Spleen (tissue), 11 donors: ENCODE measurements around the gene MUCL3. TPM values are rescaled to one million over a fixed set of nuclear protein-coding genes. Genes with fewer than 3 reads are reported as not detected.

Source experiments
- DNase-seq: peaks from one replicate; pipeline ENCODE4 v3.0.0-alpha.2; 2020
- H3K27ac ChIP-seq, 8 donors: fragments of 200-600 bp; sonication (generic) in 7 of 8; 1 replicate in 4 of 8; 2 replicates in 4 of 8; pipeline versions ENCODE4 v1.5.0 to v1.8.0; 2016 to 2021; ENCODE audit warnings: inconsistent platforms in 4 of 8, mild to moderate bottlenecking in 4 of 8, moderate library complexity in 1 of 8
- H3K27me3 ChIP-seq, 7 donors: fragments of 200-600 bp; sonication (generic) in 6 of 7; replicated peaks in 1 of 7; 1 replicate in 4 of 7; 2 replicates in 3 of 7; pipeline versions ENCODE4 v1.5.0 to v1.8.0; 2016 to 2021; ENCODE audit warnings: inconsistent platforms in 3 of 7, mild to moderate bottlenecking in 1 of 7
- H3K36me3 ChIP-seq, 6 donors: fragments of 200-600 bp; sonication (generic) in 5 of 6; 1 replicate in 4 of 6; 2 replicates in 2 of 6; pipeline versions ENCODE4 v1.5.0 to v1.8.0; 2016 to 2021; ENCODE audit warnings: inconsistent platforms in 2 of 6
- H3K4me1 ChIP-seq, 6 donors: fragments of 200-600 bp; sonication (generic) in 5 of 6; 1 replicate in 3 of 6; 2 replicates in 3 of 6; pipeline versions ENCODE4 v1.5.0 to v1.8.0; 2016 to 2021; ENCODE audit warnings: inconsistent platforms in 3 of 6
- H3K4me3 ChIP-seq, 8 donors: fragments of 200-600 bp; sonication (generic) in 7 of 8; 1 replicate in 4 of 8; 2 replicates in 4 of 8; pipeline versions ENCODE4 v1.5.0 to v1.8.0; 2016 to 2021; ENCODE audit warnings: inconsistent platforms in 4 of 8, mild to moderate bottlenecking in 4 of 8, moderate library complexity in 2 of 8
- H3K9me3 ChIP-seq, 8 donors: fragments of 200-600 bp; sonication (generic) in 7 of 8; 1 replicate in 4 of 8; 2 replicates in 4 of 8; pipeline versions ENCODE4 v1.5.0 to v1.8.0; 2016 to 2021; ENCODE audit warnings: inconsistent platforms in 4 of 8
- POLR2A ChIP-seq, 3 donors: fragments of 450-650 bp; IDR thresholded peaks; one replicate each; pipeline ENCODE4 v1.5.1; 2017; ENCODE audit warnings: antibody characterized with exemption in 3 of 3, mild to moderate bottlenecking in 1 of 3
- POLR2AphosphoS5 ChIP-seq, 3 donors: sonication (generic); formaldehyde crosslinking; IDR thresholded peaks; one replicate each; pipeline ENCODE4 v1.5.1; 2017; ENCODE audit warnings: antibody characterized with exemption in 3 of 3
- WGBS, 5 donors: extraction: QIAGEN DNeasy Blood & Tissue Kit in 3 of 5; methylation state at CpG; one replicate each; pipeline versions ENCODE4 v1.1.5 to v1.1.7; 2013 to 2018; 5-methylcytosine and 5-hydroxymethylcytosine counted together
- intact Hi-C: fragments of 100-400 bp; cut with DNase I; formaldehyde crosslinking; loops from one replicate; pipeline ENCODE4 v1.15.0; 2023; ENCODE audit warnings: low total_unique reads
- polyA plus RNA-seq, 3 donors: library from polyadenylated mRNA; stranded (reverse); fragments of 200-250 nt; gene quantifications; one replicate each; pipeline ENCODE4 v1.2.1, GENCODE V29; 2013
- total RNA-seq, 7 donors: library from RNA; depleted of rRNA in 3 of 7; stranded (reverse); fragments of >200 nt in 3 of 7; fragmentation: NEBNext Ultra II Directional in 4 of 7; extraction: Animal tissue kit (Norgen Biotek cat#: 25700) in 4 of 7; gene quantifications; one replicate each; pipeline versions ENCODE4 v1.1.0 to v1.2.1, GENCODE V29; 2016 to 2021
- TF ChIP-seq, protein P1 (sequence below), 11 experiments: fragments of 200-600 bp in 7 of 11; fragments of 450-650 bp in 4 of 11; sonication (generic) in 4 of 11; IDR thresholded peaks in 8 of 11; conservative IDR thresholded peaks in 3 of 11; 1 replicate in 7 of 11; 2 replicates in 4 of 11; pipeline versions ENCODE4 v1.4.0 to v1.8.0; 2016 to 2021; ENCODE audit warnings: antibody characterized with exemption in 11 of 11, inconsistent platforms in 4 of 11, mild to moderate bottlenecking in 1 of 11
- donor health status: healthy with polysubstance abuse.
- donor health status: DM: no; HTN: no; CAD: no; lungs with moderate emphysema.
- donor health status: DM: no; HTN: no; CAD: no.
- donor health status: Bipolar disorder and iron deficiency.
- donor health status: healthy.
- donor health status: DM: no; HTN: no; CAD: no.
- donor health status: DM: yes; HTN: yes; CAD: no.

MUCL3 gene
- total and polyA plus RNA-seq, 10 donors, result 0.03 TPM; not detected in 9

DNA sequence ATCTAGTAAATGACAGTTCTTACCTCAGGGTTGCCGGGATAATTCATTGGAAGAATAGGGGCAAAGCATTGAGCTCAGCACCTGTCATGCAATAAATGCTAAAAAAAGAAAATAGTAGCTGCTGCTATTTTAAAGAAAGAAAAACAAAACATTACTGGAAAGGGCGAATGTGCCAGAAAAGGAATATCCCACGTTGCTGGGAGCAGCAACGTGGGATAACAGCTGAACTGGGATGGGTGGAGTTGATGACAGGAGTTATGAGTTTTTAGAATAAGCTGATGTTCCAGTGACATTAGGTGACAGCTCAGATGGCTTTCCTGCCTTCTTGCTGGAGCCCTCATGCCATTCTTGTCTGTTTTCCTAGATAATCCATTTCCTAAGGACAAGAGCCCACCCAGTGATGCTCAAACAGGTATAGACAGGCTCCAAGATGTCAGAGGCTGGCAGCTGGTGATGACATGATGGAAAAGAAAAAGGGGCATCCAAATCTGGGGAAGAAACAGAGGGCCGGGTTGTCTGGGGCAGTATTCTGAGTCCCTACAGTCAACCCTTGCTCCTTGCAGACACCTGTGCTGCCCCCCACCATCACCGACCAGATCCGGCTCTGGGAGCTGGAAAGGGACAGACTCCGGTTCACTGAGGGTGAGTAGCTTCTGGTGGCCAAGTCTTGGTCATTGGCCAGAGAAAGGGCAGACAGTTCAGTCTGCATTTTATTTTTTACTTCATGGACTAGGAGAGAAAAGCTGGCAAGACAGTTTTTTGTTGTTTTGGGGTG is 27.8 kb upstream of the MUCL3 start:
- intact Hi-C loops, result no loop called here
- H3K36me3 ChIP-seq, result peaks cover 0 to 56% (median 36%) of the 10 kb centered on the region in 6 donors
- H3K27me3 ChIP-seq, result no peaks in the 10 kb centered on the region
- no peaks in the 10 kb centered on the region for H3K9me3 ChIP-seq
- peak overlapping the region in 6 of 8 donors; percentile 81 to 91 (median 90) for H3K27ac ChIP-seq
- peak overlapping the region in 2 of 8 donors; percentile 76 to 91 for H3K4me3 ChIP-seq
- 82 to 95% (median 95%) methylated on average over 8 of the region's 8 CpGs for WGBS, 5 donors
- peaks cover 24 to 68% (median 40%) of the 10 kb centered on the region in 6 donors for H3K4me1 ChIP-seq
- TF ChIP-seq, protein P1, sequence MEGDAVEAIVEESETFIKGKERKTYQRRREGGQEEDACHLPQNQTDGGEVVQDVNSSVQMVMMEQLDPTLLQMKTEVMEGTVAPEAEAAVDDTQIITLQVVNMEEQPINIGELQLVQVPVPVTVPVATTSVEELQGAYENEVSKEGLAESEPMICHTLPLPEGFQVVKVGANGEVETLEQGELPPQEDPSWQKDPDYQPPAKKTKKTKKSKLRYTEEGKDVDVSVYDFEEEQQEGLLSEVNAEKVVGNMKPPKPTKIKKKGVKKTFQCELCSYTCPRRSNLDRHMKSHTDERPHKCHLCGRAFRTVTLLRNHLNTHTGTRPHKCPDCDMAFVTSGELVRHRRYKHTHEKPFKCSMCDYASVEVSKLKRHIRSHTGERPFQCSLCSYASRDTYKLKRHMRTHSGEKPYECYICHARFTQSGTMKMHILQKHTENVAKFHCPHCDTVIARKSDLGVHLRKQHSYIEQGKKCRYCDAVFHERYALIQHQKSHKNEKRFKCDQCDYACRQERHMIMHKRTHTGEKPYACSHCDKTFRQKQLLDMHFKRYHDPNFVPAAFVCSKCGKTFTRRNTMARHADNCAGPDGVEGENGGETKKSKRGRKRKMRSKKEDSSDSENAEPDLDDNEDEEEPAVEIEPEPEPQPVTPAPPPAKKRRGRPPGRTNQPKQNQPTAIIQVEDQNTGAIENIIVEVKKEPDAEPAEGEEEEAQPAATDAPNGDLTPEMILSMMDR (IDR thresholded peaks at IDR 0.05 in 8 of 11, conservative IDR thresholded peaks at IDR 0.05 in 3 of 11), result no peak
- TF ChIP-seq POLR2A (IDR thresholded peaks at IDR 0.05), result no peak
- no peak for TF ChIP-seq POLR2AphosphoS5 (IDR thresholded peaks at IDR 0.05)
- DNase-seq, result no peak

DNA sequence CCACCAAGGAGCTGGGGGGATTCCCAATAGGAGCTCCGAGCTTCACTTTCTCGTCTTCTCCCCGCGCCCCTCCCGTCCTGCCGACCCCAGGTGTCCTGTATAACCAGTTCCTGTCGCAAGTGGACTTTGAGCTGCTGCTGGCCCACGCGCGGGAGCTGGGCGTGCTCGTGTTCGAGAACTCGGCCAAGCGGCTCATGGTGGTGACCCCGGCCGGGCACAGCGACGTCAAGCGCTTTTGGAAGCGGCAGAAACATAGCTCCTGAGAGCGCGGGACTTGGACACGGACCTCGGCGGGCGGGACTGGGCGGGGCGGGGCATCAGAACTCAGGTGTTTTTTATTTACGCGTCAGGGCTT is 27.1 kb upstream of the MUCL3 start:
- intact Hi-C loops, result no loop called here
- H3K4me3 ChIP-seq, result peak overlapping the region; percentile 48 to 91 (median 76)
- H3K4me1 ChIP-seq, result peaks cover 21 to 62% (median 36%) of the 10 kb centered on the region in 6 donors
- DNase-seq, result no peak
- peak overlapping the region; percentile 67 to 91 (median 88) for H3K27ac ChIP-seq
- no peaks in the 10 kb centered on the region for H3K27me3 ChIP-seq
- peaks cover 0 to 64% (median 44%) of the 10 kb centered on the region in 6 donors for H3K36me3 ChIP-seq
- H3K9me3 ChIP-seq, result no peaks in the 10 kb centered on the region
- TF ChIP-seq POLR2A (IDR thresholded peaks at IDR 0.05) (no peak), POLR2AphosphoS5 (IDR thresholded peaks at IDR 0.05) (no peak)
- TF ChIP-seq, protein P1 (IDR thresholded peaks at IDR 0.05 in 8 of 11, conservative IDR thresholded peaks at IDR 0.05 in 3 of 11), result peak in 1 of 11 experiments; percentile 20
- 13 to 64% (median 15%) methylated on average over 7 to 31 of the region's 31 CpGs for WGBS, 5 donors

DNA sequence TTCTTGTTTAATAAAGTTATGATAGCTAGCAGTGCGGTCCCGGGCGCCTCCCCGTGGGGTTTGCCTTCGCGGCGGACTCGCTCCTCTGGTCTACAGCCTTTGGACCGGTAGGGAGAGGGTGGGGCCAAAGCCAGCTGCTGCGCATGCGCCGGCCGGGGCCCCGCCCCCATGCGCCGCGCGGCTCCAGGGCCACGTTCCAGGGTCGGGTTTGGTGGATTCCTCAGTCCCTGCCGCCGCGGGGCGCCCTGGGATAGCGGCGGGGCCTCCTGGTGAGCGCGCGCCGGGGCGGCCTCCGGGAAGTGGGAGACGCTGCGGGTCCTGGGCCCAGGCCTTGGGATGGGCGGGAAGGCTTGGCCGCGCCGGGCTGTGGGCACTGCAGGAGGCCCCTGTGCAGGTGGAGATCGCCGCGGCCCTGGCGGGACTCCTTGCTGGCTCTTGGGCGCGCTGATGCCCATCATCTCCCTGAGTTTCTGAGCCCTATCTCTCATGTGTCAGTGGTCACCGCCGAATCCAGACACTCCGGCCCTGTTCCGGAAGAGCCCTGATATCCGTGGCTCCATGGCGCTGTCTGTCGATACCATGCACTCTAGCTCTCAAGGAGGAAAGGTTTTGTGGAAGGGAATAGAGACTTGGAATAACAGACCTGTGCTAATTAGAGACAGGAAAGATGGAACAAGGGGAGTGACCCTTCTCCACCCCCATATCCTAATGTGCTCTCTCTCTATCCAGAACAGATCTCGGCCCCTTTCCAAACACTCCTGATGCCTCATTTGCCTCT is 26.5 kb upstream of the MUCL3 start, which contains the start of gene VARS2:
Gene VARS2, plus strand, starts transcription at position 163 of the 778 bp plus-strand sequence. Its CDS starts 599 bp downstream, at position 762.
- Histone ChIP-seq H3K27me3 (no peaks in the 10 kb centered on the region), H3K36me3 (peaks cover 0 to 69% (median 50%) of the 10 kb centered on the region in 6 donors), H3K9me3 (no peaks in the 10 kb centered on the region), H3K4me1 (peaks cover 18 to 56% (median 31%) of the 10 kb centered on the region in 6 donors), H3K4me3 (peak within 1 kb of the TSS; percentile 48 to 91 (median 76)), H3K27ac (peak within 1 kb of the TSS; percentile 67 to 91 (median 88))
- TF ChIP-seq, protein P1 (IDR thresholded peaks at IDR 0.05 in 8 of 11, conservative IDR thresholded peaks at IDR 0.05 in 3 of 11), result peak in 9 of 11 experiments; percentile 28 to 68 (median 53)
- TF ChIP-seq POLR2AphosphoS5 (IDR thresholded peaks at IDR 0.05), result peak; percentile 93 to 96 (median 94)
- peak; percentile 6 to 78 (median 42) for TF ChIP-seq POLR2A (IDR thresholded peaks at IDR 0.05)
- intact Hi-C loops, result no loop called here
- peak; percentile 96 for DNase-seq
- 1% methylated on average over 25 to 52 of the region's 52 CpGs for WGBS, 5 donors
